Chondrocyte (in vitro differentiated cells): Measurements from ENCODE around the gene ATXN7L2. TPM values are rescaled to one million over a fixed set of nuclear protein-coding genes. Genes with fewer than 3 reads are reported as not detected.

Experiments
- DNase-seq: peaks from one replicate; pipeline ENCODE4 v3.0.0; 2021; ENCODE audit warnings: mixed read lengths, low spot score
- H3K27ac Mint-ChIP-seq: one replicate; pipeline ENCODE4 v1.8.0; 2021; ENCODE audit warnings: mild to moderate bottlenecking, moderate library complexity, mixed read lengths; ENCODE audit not compliant: unreplicated experiment
- H3K27me3 Mint-ChIP-seq: 2 replicates; pipeline ENCODE4 v1.8.0; 2021; ENCODE audit warnings: low read depth, mixed read lengths
- H3K36me3 Mint-ChIP-seq: 2 replicates; pipeline ENCODE4 v1.8.0; 2021; ENCODE audit warnings: low read depth, mixed read lengths
- H3K4me1 Mint-ChIP-seq: 2 replicates; pipeline ENCODE4 v1.8.0; 2021; ENCODE audit warnings: low read depth, mild to moderate bottlenecking, mixed read lengths
- H3K4me3 Mint-ChIP-seq: one replicate; pipeline ENCODE4 v1.8.0; 2021; ENCODE audit warnings: mild to moderate bottlenecking, moderate library complexity, mixed read lengths; ENCODE audit not compliant: unreplicated experiment
- H3K9me3 Mint-ChIP-seq: 2 replicates; pipeline ENCODE4 v1.8.0; 2021; ENCODE audit warnings: low read depth, mixed read lengths
- total RNA-seq: library from RNA; stranded (reverse); gene quantifications from 3 replicates; pipeline ENCODE4 v1.2.1, GENCODE V29; 2021
- TF ChIP-seq, protein P1 (sequence below): fragments of 200-600 bp; sonication (generic); IDR thresholded peaks from 2 replicates; pipeline ENCODE4 v1.5.0; 2021; ENCODE audit warnings: antibody characterized with exemption, mild to moderate bottlenecking, moderate library complexity

Gene ATXN7L2
- total RNA-seq, 1 donor from 2014 or later, result 3.6 TPM

DNA sequence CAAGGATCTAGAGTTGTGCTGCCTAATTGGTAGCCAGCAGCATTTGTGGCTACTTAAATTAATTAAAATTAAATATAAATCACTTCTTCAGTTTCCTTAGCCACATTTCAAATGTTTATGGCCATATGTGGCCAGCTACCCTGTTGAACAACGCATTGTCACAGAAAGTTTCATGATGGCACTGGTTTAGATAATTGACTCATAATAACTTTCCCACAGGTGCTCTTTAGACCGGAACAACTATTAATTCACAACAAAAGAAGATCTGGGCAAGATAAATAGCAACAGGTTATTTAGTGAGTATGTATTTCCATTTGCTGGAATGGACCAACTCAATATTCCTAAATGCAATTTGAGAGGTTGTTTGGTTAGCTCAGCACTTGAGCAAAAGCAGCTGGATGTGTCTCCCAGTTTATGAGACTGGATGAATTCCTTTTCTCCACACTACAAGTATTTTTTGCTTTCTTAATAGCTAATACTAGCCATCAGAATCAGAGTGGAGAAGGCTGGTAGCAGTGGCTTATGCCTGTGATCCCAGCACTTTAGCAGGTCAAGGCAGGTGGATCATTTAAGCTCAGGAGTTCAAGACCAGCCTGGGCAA lies 29.5 kb downstream of the ATXN7L2 start:
- no peak for DNase-seq
- H3K9me3 Mint-ChIP-seq, result no peaks in the 10 kb centered on the region
- H3K36me3 Mint-ChIP-seq, result no peaks in the 10 kb centered on the region
- peaks cover 5% of the 10 kb centered on the region for H3K27me3 Mint-ChIP-seq
- peaks cover 27% of the 10 kb centered on the region for H3K4me1 Mint-ChIP-seq
- no peak overlapping the region for H3K4me3 Mint-ChIP-seq
- no peak overlapping the region for H3K27ac Mint-ChIP-seq
- TF ChIP-seq, protein P1, sequence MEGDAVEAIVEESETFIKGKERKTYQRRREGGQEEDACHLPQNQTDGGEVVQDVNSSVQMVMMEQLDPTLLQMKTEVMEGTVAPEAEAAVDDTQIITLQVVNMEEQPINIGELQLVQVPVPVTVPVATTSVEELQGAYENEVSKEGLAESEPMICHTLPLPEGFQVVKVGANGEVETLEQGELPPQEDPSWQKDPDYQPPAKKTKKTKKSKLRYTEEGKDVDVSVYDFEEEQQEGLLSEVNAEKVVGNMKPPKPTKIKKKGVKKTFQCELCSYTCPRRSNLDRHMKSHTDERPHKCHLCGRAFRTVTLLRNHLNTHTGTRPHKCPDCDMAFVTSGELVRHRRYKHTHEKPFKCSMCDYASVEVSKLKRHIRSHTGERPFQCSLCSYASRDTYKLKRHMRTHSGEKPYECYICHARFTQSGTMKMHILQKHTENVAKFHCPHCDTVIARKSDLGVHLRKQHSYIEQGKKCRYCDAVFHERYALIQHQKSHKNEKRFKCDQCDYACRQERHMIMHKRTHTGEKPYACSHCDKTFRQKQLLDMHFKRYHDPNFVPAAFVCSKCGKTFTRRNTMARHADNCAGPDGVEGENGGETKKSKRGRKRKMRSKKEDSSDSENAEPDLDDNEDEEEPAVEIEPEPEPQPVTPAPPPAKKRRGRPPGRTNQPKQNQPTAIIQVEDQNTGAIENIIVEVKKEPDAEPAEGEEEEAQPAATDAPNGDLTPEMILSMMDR, result no peak

DNA sequence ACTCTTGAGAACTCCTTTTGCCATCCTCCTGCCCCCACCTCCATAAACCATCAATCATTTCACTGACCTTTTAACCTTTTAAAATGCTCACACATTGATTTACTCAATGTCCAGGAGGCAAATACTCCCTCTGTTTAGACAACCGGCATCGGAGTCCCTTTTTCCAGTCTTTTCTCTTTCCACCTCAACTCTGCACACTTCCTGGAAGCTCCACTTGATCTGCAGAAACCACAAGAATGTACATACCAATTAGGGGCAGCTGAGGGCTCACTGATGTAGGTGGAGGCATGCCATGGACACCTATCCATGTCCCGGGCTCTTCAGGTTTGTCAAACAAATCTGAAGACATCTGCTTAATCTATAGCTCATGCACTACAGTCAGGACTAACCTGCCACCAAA lies 31.1 kb downstream of the ATXN7L2 start:
- TF ChIP-seq, protein P1, result no peak
- no peak overlapping the region for H3K4me3 Mint-ChIP-seq
- DNase-seq, result no peak
- H3K4me1 Mint-ChIP-seq, result peaks cover 15% of the 10 kb centered on the region
- no peaks in the 10 kb centered on the region for H3K9me3 Mint-ChIP-seq
- H3K27ac Mint-ChIP-seq, result no peak overlapping the region
- no peaks in the 10 kb centered on the region for H3K36me3 Mint-ChIP-seq
- H3K27me3 Mint-ChIP-seq, result peaks cover 5% of the 10 kb centered on the region

DNA sequence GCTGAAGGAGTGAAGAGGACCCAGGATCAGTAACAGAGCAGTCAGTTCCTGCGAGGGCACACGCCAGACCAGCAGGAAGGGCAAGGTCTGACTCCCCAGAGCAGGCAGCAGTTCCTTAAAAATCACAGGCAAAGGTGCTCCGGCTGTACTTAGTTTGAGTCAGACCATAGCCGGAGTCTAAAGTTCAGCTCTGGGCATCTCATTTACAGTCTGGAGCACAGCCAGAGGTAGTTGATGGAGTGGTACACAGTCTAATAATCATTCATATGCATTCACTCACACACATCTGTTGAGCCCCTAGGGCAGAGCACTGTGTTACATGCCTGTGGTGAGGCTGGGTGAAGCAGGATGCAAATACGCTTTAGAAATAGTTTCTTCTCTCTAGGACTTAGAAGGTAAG lies 33.2 kb downstream of the ATXN7L2 start:
- peaks cover 8% of the 10 kb centered on the region for H3K4me1 Mint-ChIP-seq
- no peak overlapping the region for H3K4me3 Mint-ChIP-seq
- no peak for DNase-seq
- H3K36me3 Mint-ChIP-seq, result no peaks in the 10 kb centered on the region
- TF ChIP-seq, protein P1, result no peak
- H3K27ac Mint-ChIP-seq, result no peak overlapping the region
- no peaks in the 10 kb centered on the region for H3K27me3 Mint-ChIP-seq
- H3K9me3 Mint-ChIP-seq, result no peaks in the 10 kb centered on the region

DNA sequence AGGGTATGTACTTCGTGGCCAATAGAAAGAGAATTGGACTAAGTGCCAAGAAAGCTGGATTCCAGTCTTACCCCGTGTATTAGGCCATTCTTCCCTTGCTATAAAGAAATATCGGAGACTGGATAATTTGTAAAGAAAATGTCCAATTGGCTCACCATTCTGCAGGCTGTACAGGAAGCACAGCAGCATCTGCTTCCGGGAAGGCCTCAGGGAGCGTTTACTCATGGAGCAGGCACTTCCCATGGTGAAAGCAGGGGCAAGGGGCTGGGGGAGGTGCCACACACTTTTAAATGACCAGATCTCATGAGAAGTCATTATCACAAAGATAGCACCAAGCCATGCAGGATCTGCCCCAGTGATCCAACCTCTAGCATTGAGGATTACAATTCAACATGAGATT lies 33.6 kb downstream of the ATXN7L2 start:
- H3K36me3 Mint-ChIP-seq, result no peaks in the 10 kb centered on the region
- no peak overlapping the region for H3K4me3 Mint-ChIP-seq
- H3K4me1 Mint-ChIP-seq, result peaks cover 8% of the 10 kb centered on the region
- TF ChIP-seq, protein P1, result no peak
- H3K9me3 Mint-ChIP-seq, result no peaks in the 10 kb centered on the region
- peaks cover 3% of the 10 kb centered on the region for H3K27me3 Mint-ChIP-seq
- no peak for DNase-seq
- H3K27ac Mint-ChIP-seq, result no peak overlapping the region

DNA sequence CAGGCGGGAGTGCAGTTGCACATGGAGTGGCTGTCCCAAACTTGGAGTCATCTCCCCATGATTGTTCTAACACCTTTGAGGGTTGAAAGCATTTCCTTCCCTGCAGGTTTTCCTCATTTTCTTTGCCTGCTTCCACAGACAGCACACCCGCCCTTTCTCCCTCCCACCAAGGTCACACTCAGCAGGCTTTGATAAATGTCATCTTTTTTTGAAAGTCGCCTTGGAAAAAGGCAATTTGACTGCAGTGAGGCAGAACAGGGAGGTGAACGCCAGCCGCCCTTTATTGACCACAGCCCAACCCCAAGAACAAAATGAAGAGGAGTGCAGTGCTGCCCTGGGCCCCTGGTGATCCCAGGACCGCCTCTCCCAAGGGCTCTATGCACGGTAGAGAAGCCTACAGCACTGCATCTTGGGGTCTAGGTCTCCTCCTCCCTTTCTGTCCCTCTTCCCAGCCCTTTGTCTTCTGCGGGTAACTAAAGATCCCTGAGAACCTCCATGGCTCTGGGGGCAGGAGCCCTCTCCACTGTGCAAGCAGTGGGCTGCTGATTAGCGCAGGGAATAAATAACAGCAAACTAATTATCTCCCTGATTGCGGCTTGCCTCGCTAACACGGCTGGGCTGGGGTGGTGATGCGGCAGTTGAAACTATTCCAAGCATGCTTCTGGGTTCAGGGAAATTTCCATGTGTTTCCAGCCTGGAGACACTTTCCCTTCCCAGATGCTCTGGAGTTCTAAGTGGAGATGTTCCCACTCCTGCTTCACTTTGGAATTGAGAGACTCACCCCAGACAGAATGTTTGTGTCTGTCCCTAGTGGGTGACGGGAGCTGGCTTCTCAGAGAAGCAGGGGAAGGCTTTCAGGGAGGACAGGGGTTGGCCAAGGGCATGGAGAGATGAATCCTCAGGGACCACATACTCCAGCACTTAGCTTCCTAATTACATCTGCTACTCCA lies 37.6 kb downstream of the ATXN7L2 start:
- Mint-ChIP-seq H3K4me1 (peaks cover 5% of the 10 kb centered on the region), H3K36me3 (no peaks in the 10 kb centered on the region), H3K27me3 (peaks cover 10% of the 10 kb centered on the region), H3K27ac (no peak overlapping the region), H3K9me3 (no peaks in the 10 kb centered on the region), H3K4me3 (no peak overlapping the region)
- no peak for DNase-seq
- TF ChIP-seq, protein P1, result no peak
